Sigmoid colon (tissue), 4 donors: ENCODE measurements around the gene HACD3.

Source experiments
- CTCF ChIP-seq, 4 experiments: fragments of 450-650 bp in 3 of 4; fragments of 200-600 bp in 1 of 4; IDR thresholded peaks; one replicate each; pipeline ENCODE4 v1.5.1; 2016 to 2019; ENCODE audit warnings: antibody characterized with exemption in 4 of 4, mild to moderate bottlenecking in 3 of 4, moderate library complexity in 2 of 4
- EP300 ChIP-seq, 4 donors: sonication (generic); formaldehyde crosslinking; IDR thresholded peaks; one replicate each; pipeline ENCODE4 v1.6.1; 2017; ENCODE audit warnings: antibody characterized with exemption in 4 of 4
- POLR2A ChIP-seq, 2 donors: fragments of 450-650 bp; IDR thresholded peaks; one replicate each; pipeline ENCODE4 v1.6.1; 2016; ENCODE audit warnings: antibody characterized with exemption in 2 of 2, mild to moderate bottlenecking in 2 of 2, moderate library complexity in 2 of 2
- POLR2AphosphoS5 ChIP-seq, 4 donors: sonication (generic); formaldehyde crosslinking; IDR thresholded peaks; one replicate each; pipeline ENCODE4 v1.6.1; 2017; ENCODE audit warnings: antibody characterized with exemption in 4 of 4

- TF ChIP-seq CTCF (IDR thresholded peaks at IDR 0.05), result no peak
- no peak for TF ChIP-seq POLR2A (IDR thresholded peaks at IDR 0.05)
- no peak for TF ChIP-seq EP300 (IDR thresholded peaks at IDR 0.05)
- TF ChIP-seq POLR2AphosphoS5 (IDR thresholded peaks at IDR 0.05), result no peak
These were observed 88.4 kb downstream of the HACD3 start for GRCh38 chr15:65618560-65619109.
